GM12878 (cell line): Measurements from ENCODE around the gene FOXP1.

Source experiments
- DPF2 ChIP-seq: fragments of 450-650 bp; IDR thresholded peaks from 2 replicates; pipeline ENCODE4 v1.6.1; 2017; ENCODE audit warnings: mild to moderate bottlenecking
- EP300 ChIP-seq, 2 experiments: fragments of 150-350 bp in 1 of 2; IDR thresholded peaks; 2 replicates each; pipeline ENCODE4 v1.6.1; 2011 to 2012; ENCODE audit warnings: low read depth in 2 of 2, low read length in 2 of 2, borderline replicate concordance in 1 of 2, improper control_type of control experiment in 1 of 2, inconsistent platforms in 1 of 2; ENCODE audit not compliant: control insufficient read depth in 1 of 2
- MEF2A ChIP-seq: IDR thresholded peaks from 2 replicates; pipeline ENCODE4 v1.6.1; 2011; ENCODE audit warnings: low read depth, mild to moderate bottlenecking, low read length, moderate library complexity; ENCODE audit not compliant: insufficient read depth
- POLR2A ChIP-seq: IDR thresholded peaks from 2 replicates; pipeline ENCODE4 v1.6.1; 2011; ENCODE audit warnings: low read depth, mild to moderate bottlenecking, low read length
- RUNX3 ChIP-seq: IDR thresholded peaks from 2 replicates; pipeline ENCODE4 v1.6.1; 2012; ENCODE audit warnings: low read length, inconsistent platforms
- SP1 ChIP-seq: IDR thresholded peaks from one replicate; pipeline ENCODE4 v1.6.1; 2011; ENCODE audit warnings: low read depth, low read length
- SUZ12 ChIP-seq: fragments of 200-600 bp; sonication (generic); IDR thresholded peaks from one replicate; pipeline ENCODE4 v1.6.1; 2018; ENCODE audit warnings: antibody characterized with exemption, mild to moderate bottlenecking; ENCODE audit not compliant: unreplicated experiment
- ZNF622 ChIP-seq: fragments of 450-650 bp; IDR thresholded peaks from 2 replicates; pipeline ENCODE4 v1.6.1; 2017; ENCODE audit warnings: mild to moderate bottlenecking, inconsistent platforms
- TF ChIP-seq, protein P1 (sequence below), 3 experiments: IDR thresholded peaks in 2 of 3; conservative IDR thresholded peaks in 1 of 3; 2 replicates each; pipeline ENCODE4 v1.5.1; 2011; ENCODE audit warnings: low read depth in 3 of 3, low read length in 3 of 3, mild to moderate bottlenecking in 3 of 3, control low read depth in 2 of 3, moderate library complexity in 2 of 3, inconsistent platforms in 1 of 3, mixed read lengths in 1 of 3; ENCODE audit not compliant: control insufficient read depth in 2 of 3, insufficient read depth in 1 of 3; ENCODE audit errors: extremely low read depth in 1 of 3
- TF ChIP-seq, protein P2 (sequence below): IDR thresholded peaks from 2 replicates; pipeline ENCODE4 v1.6.1; 2012; ENCODE audit warnings: mild to moderate bottlenecking, low read depth, low read length

DNA sequence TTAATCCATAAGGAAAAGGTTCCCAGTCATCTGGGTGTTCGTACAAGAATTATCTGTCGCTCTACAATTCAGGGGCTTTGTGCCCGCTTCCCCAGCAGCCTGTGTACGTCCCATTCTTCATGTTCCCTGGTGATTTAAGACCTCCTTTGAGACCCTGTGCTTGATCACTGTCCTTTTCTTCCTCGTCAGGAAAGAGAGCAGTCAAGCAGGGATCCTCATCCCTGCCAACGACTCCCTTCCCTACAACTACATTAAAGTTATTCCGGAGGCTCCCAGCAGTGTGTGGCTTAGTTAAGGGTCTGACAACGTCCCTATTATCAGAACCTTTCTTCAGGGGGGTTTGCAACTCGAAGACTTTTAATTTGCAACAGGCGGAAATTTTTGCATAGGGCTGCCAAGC, 175.7 kb downstream of the FOXP1 start:
- TF ChIP-seq POLR2A (no peak), SP1 (no peak), DPF2 (no peak), RUNX3 (no peak), ZNF622 (no peak), EP300 (IDR thresholded peaks at IDR 0.05; ENCODE audit: borderline replicate concordance in 1 of 2, control insufficient read depth in 1 of 2, low read depth in 2 of 2, low read length in 2 of 2) (no peak), MEF2A (no peak), SUZ12 (no peak)
- TF ChIP-seq, protein P1, sequence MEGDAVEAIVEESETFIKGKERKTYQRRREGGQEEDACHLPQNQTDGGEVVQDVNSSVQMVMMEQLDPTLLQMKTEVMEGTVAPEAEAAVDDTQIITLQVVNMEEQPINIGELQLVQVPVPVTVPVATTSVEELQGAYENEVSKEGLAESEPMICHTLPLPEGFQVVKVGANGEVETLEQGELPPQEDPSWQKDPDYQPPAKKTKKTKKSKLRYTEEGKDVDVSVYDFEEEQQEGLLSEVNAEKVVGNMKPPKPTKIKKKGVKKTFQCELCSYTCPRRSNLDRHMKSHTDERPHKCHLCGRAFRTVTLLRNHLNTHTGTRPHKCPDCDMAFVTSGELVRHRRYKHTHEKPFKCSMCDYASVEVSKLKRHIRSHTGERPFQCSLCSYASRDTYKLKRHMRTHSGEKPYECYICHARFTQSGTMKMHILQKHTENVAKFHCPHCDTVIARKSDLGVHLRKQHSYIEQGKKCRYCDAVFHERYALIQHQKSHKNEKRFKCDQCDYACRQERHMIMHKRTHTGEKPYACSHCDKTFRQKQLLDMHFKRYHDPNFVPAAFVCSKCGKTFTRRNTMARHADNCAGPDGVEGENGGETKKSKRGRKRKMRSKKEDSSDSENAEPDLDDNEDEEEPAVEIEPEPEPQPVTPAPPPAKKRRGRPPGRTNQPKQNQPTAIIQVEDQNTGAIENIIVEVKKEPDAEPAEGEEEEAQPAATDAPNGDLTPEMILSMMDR (IDR thresholded peaks at IDR 0.05 in 2 of 3, conservative IDR thresholded peaks at IDR 0.05 in 1 of 3; ENCODE audit: control insufficient read depth in 2 of 3, extremely low read depth in 1 of 3, insufficient read depth in 1 of 3, low read depth in 3 of 3, low read length in 3 of 3): no peak
- TF ChIP-seq, protein P2, sequence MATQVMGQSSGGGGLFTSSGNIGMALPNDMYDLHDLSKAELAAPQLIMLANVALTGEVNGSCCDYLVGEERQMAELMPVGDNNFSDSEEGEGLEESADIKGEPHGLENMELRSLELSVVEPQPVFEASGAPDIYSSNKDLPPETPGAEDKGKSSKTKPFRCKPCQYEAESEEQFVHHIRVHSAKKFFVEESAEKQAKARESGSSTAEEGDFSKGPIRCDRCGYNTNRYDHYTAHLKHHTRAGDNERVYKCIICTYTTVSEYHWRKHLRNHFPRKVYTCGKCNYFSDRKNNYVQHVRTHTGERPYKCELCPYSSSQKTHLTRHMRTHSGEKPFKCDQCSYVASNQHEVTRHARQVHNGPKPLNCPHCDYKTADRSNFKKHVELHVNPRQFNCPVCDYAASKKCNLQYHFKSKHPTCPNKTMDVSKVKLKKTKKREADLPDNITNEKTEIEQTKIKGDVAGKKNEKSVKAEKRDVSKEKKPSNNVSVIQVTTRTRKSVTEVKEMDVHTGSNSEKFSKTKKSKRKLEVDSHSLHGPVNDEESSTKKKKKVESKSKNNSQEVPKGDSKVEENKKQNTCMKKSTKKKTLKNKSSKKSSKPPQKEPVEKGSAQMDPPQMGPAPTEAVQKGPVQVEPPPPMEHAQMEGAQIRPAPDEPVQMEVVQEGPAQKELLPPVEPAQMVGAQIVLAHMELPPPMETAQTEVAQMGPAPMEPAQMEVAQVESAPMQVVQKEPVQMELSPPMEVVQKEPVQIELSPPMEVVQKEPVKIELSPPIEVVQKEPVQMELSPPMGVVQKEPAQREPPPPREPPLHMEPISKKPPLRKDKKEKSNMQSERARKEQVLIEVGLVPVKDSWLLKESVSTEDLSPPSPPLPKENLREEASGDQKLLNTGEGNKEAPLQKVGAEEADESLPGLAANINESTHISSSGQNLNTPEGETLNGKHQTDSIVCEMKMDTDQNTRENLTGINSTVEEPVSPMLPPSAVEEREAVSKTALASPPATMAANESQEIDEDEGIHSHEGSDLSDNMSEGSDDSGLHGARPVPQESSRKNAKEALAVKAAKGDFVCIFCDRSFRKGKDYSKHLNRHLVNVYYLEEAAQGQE: no peak
